GM21576 (cell line): ENCODE results near the gene COBL.

Experiments
- ATAC-seq: cut with Tn5 transposase; IDR thresholded peaks from one replicate; pipeline ENCODE4 v1.9.1; 2021; ENCODE audit warnings: mild to moderate bottlenecking, moderate library complexity; ENCODE audit not compliant: unreplicated experiment

Gene COBL

GRCh38 chr7:50977421-50977820 lies 339.2 kb downstream of the COBL start:
- ATAC-seq: no peak

- ATAC-seq: no peak
These were observed 340.5 kb downstream of the COBL start for GRCh38 chr7:50976064-50976463.

- no peak for ATAC-seq
These were observed 342.4 kb downstream of the COBL start for GRCh38 chr7:50974240-50974639.

DNA sequence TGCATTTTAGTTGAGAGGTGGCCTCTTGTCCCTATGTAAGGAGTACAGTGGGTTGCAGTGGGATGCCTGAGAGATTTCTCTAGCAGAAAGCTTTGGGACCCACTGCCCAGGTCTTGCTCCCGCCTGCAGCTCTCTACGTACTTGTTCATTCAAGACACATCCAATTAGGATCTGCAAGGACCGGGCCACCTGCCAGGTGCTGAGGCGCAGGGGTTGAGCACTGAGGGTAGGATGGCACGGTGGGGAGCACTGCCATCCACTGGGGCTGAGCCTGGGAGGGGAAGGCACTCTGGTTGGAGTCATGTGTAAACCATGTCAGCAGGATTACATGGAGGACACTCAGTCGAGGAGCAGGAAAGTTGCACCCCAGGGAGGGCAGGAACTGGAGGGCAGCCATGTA lies 342.8 kb downstream of the COBL start:
- no peak for ATAC-seq

DNA sequence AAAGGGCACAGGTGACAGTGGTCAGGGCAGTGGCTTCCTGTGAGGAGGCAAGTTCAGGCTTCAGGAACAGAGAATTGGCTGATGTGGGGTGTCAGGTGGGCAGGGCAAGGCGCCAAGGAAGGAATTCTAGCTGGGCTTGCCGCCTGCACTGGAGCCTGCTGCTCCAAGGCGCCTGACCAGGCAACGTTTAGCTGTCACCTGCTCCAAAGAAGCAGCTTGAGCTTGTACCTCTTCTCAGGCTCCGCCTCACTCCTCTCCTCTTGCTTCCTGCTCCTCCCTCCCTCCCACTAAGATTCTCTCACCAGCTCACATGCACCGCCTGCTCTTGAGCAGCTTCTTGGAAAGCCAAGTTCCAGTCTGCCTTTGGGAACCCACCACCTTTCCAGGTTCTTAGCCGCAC lies 346.5 kb downstream of the COBL start:
- no peak for ATAC-seq
